GM10266 (cell line): ENCODE data around the gene AGAP1.

Experiments used
- DNase-seq: peaks from one replicate; pipeline ENCODE4 v3.0.0; 2012; ENCODE audit errors: extremely low spot score
- CTCF ChIP-seq: IDR thresholded peaks from 2 replicates; pipeline ENCODE4 v1.5.1; 2012; ENCODE audit warnings: mild to moderate bottlenecking, low read depth; ENCODE audit not compliant: control insufficient read depth, insufficient read depth; ENCODE audit errors: missing control alignments

The AGAP1 gene

GRCh38 chr2:236073867-236074655, 580.2 kb downstream of the AGAP1 start:
- no peak for TF ChIP-seq CTCF
- no peak for DNase-seq

GRCh38 chr2:236075802-236076201, 582.0 kb downstream of the AGAP1 start:
- DNase-seq: no peak
- no peak for TF ChIP-seq CTCF

GRCh38 chr2:236078297-236079255, 584.7 kb downstream of the AGAP1 start:
- DNase-seq: no peak
- no peak for TF ChIP-seq CTCF

GRCh38 chr2:236080412-236080811, 586.6 kb downstream of the AGAP1 start:
- TF ChIP-seq CTCF: no peak

GRCh38 chr2:236081171-236081570, 587.3 kb downstream of the AGAP1 start:
- no peak for DNase-seq
- TF ChIP-seq CTCF: no peak

More at GRCh38 chr2:236080412-236080811, 586.6 kb downstream of the AGAP1 start:
- no peak for DNase-seq

- no peak for TF ChIP-seq CTCF
- DNase-seq: no peak
Measured at GRCh38 chr2:236082061-236082460, 588.2 kb downstream of the AGAP1 start.
